Measurements from ENCODE around the gene CDCA3. TPM values are rescaled to one million over a fixed set of nuclear protein-coding genes. Genes with fewer than 3 reads are reported as not detected.

CDCA3 gene
- total and polyA plus RNA-seq, 2 of the 13 experiments (the other 11 are each of a cell fraction or from before 2014, with no cell fraction given) = 32.7 to 56.5 TPM

DNA sequence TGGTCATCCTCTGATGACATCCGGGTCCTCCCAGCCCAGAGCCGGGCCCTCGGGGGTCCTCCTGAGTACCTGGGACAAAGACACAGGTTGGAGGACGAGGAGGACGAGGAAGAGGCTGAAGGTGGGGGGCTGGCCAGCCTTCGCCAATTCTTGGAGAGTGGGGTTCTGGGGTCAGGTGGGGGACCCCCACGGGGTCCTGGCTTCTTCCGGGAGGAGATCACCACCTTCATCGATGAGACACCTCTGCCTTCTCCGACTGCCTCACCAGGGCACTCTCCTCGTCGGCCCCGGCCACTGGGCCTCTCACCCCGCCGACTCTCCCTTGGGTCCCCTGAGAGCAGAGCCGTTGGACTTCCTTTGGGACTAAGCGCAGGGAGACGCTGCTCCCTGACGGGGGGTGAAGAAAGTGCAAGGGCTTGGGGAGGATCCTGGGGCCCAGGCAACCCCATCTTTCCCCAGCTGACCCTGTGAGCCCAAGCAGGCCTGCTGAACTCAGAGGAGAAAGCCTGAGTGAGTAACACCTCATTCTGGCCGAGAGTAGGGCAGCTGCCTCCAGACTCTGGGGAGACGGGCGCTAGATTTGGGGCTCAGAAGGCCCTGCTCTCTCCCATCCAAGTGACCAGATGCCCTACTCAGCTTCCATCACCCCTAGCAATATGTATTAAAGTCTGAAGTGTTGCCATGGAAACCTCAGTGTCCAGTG is 24.2 kb downstream of the CDCA3 start (continued):
- TF ChIP-seq SRF (IDR thresholded peaks at IDR 0.05; ENCODE audit: low read depth, low read length) (no peak), EP300 (IDR thresholded peaks at IDR 0.05; ENCODE audit: low read depth in 2 of 2, low read length in 2 of 2) (no peak), EP300 (CRISPR knock-in tag; IDR thresholded peaks at IDR 0.05; ENCODE audit: borderline replicate concordance) (0 out of 2 replicates have a peak, but pooled peaks have one; percentile 37), MIER3 (CRISPR knock-in tag; IDR thresholded peaks at IDR 0.05; ENCODE audit: borderline replicate concordance) (no peak), ETV6 (CRISPR knock-in tag; conservative IDR thresholded peaks at IDR 0.05) (no peak), SNRNP70 (IDR thresholded peaks at IDR 0.05; ENCODE audit: low read depth, low read length) (no peak), ZEB1 (IDR thresholded peaks at IDR 0.05; ENCODE audit: insufficient replicate concordance, low read depth) (no peak), ZNF720 (CRISPR knock-in tag; IDR thresholded peaks at IDR 0.05) (no peak), AGO2 (optimal IDR thresholded peaks at IDR 0.05; ENCODE audit: low read depth, low read length) (peak; percentile 77)

- Histone ChIP-seq H4K20me1 (ENCODE audit: insufficient read depth, low read length) (no peaks in the 10 kb centered on the region), H3K27ac (ENCODE audit: extremely low read length, insufficient read depth, low read length) (no peak overlapping the region), H2AFZ (ENCODE audit: low read length) (no peak overlapping the region), H3K4me2 (ENCODE audit: low read depth, low read length) (no peak overlapping the region), H3K4me1 (ENCODE audit: insufficient read depth, low read length) (peaks cover 30% of the 10 kb centered on the region), H3K4me3 (replicated peaks in 1 of 3; ENCODE audit: insufficient read depth in 1 of 3, low read depth in 2 of 3, low read length in 3 of 3) (no peak overlapping the region), H3K79me2 (ENCODE audit: insufficient read depth, low read length) (peaks cover 16% of the 10 kb centered on the region), H3K36me3 (replicated peaks in 1 of 2; ENCODE audit: control insufficient read depth in 1 of 2, insufficient read depth in 2 of 2, low read length in 2 of 2) (peaks cover 6 to 7% of the 10 kb centered on the region in 2 experiments; a peak in 3 of 5 replicates), H3K9ac (ENCODE audit: insufficient read depth, low read depth, low read length) (no peak overlapping the region), H3K27me3 (ENCODE audit: control insufficient read depth in 1 of 2, insufficient read depth in 2 of 2, low read length in 2 of 2) (peaks cover 0 to 2% of the 10 kb centered on the region in 2 experiments; a peak in 1 of 5 replicates), H3K9me3 (ENCODE audit: low read length) (no peaks in the 10 kb centered on the region)
- intact Hi-C loops (cut with micrococcal nuclease; ENCODE audit: unreplicated experiment) = loop anchor here (10.0 kb wide), 1 partner anchor 211 kb away; no protein-coding TSS in a partner anchor
- WGBS (ENCODE audit: low lambda C conversion rate) = 90% methylated on average over 10 of the region's 17 CpGs
- FAIRE-seq = no peak
- no TSS peak for BruUV-seq (replicated peaks)
- ATAC-seq = no peak
- no peak for TF ChIP-seq ZNF256 (CRISPR knock-in tag; conservative IDR thresholded peaks at IDR 0.05)
- TF ChIP-seq HOMEZ (CRISPR knock-in tag; IDR thresholded peaks at IDR 0.05; ENCODE audit: low read depth) = no peak
- TF ChIP-seq FOXA1 (IDR thresholded peaks at IDR 0.05) = no peak
- no peak for TF ChIP-seq FOXA1 (CRISPR knock-in tag; IDR thresholded peaks at IDR 0.05)
- TF ChIP-seq NONO (IDR thresholded peaks at IDR 0.05) = no peak
- no peak for TF ChIP-seq NONO (CRISPR knock-in tag; conservative IDR thresholded peaks at IDR 0.05)
- no peak for TF ChIP-seq MAFK (conservative IDR thresholded peaks at IDR 0.05 in 1 of 2, IDR thresholded peaks at IDR 0.05 in 1 of 2; ENCODE audit: low read length in 2 of 2)
- TF ChIP-seq HNF4A (CRISPR knock-in tag; IDR thresholded peaks at IDR 0.05) = no peak
- ChIA-PET POLR2A (no interaction called here), CTCF (ENCODE audit: low intra/inter-chr PET ratio, low total read pairs) (interaction anchor here (0.7 to 2.6 kb wide), 6 partner anchors 68 to 209 kb away, joined by 3 to 34 read pairs (median 5); partner anchors contain the start of gene MLF2)
- no peak for DNase-seq (ENCODE audit: low spot score)
- in situ Hi-C loops (cut with HindIII; ENCODE audit: extremely low pct_ligation_motif_present, low pct_unique_long_range_greater_than_20kb) = loop anchor here (5.0 kb wide), 1 partner anchor 74 kb away; the partner anchor contains the start of gene MLF2
Measured at GRCh38 chr12:6826125-6826733, 24.9 kb downstream of the CDCA3 start.

All from HepG2 (cell line).